Prostate gland (tissue), 2 donors: Measurements from ENCODE around the gene H6PD.
A peak's percentile ranks its signal among the peaks of the same experiment; 100 is the strongest.

Source experiments
- POLR2A ChIP-seq: fragments of 450-650 bp; IDR thresholded peaks from one replicate; pipeline ENCODE4 v1.6.1; 2016; ENCODE audit warnings: antibody characterized with exemption, mild to moderate bottlenecking
- TF ChIP-seq, protein P1 (sequence below), 4 experiments: fragments of 200-600 bp in 2 of 4; fragments of 450-650 bp in 2 of 4; sonication (generic) in 2 of 4; IDR thresholded peaks; 1 replicate in 3 of 4; 2 replicates in 1 of 4; pipeline ENCODE4 v1.5.1; 2016 to 2019; ENCODE audit warnings: antibody characterized with exemption in 4 of 4, mild to moderate bottlenecking in 2 of 4, moderate library complexity in 2 of 4

DNA sequence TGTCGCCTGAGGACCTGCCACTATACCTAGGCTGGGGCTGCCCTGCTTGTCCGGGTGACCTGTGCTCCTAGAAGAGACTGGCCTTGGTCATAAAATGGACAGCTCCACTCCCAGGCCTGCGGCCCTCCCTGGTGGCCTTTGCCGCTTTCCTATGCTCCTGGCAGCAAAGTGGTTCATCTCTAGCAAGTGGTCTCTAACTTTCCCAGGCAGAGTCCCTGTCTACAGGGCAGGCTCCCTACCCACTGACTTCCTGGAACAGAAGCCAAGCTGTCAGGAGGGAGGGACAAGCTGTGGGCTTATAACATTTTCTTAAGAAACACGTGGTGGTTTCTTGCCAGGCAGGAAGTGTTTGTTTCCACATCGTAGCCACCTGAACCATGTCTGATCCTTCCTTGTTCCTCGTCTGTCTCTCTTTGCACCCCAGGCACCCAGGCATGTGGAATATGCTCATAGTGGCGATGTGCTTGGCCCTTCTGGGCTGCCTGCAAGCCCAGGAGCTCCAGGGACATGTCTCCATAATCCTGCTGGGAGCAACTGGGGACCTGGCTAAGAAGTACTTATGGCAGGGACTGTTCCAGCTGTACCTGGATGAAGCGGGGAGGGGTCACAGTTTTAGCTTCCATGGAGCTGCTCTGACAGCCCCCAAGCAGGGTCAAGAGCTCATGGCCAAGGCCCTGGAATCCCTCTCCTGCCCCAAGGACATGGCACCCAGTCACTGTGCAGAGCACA, 10.1 kb downstream of the H6PD start:
- TF ChIP-seq, protein P1, sequence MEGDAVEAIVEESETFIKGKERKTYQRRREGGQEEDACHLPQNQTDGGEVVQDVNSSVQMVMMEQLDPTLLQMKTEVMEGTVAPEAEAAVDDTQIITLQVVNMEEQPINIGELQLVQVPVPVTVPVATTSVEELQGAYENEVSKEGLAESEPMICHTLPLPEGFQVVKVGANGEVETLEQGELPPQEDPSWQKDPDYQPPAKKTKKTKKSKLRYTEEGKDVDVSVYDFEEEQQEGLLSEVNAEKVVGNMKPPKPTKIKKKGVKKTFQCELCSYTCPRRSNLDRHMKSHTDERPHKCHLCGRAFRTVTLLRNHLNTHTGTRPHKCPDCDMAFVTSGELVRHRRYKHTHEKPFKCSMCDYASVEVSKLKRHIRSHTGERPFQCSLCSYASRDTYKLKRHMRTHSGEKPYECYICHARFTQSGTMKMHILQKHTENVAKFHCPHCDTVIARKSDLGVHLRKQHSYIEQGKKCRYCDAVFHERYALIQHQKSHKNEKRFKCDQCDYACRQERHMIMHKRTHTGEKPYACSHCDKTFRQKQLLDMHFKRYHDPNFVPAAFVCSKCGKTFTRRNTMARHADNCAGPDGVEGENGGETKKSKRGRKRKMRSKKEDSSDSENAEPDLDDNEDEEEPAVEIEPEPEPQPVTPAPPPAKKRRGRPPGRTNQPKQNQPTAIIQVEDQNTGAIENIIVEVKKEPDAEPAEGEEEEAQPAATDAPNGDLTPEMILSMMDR (IDR thresholded peaks at IDR 0.05): no peak
- peak; percentile 50 for TF ChIP-seq POLR2A
